Measurements from ENCODE around the gene ATP2B1. TPM values are rescaled to one million over a fixed set of nuclear protein-coding genes. Genes with fewer than 3 reads are reported as not detected.

Gene ATP2B1
- total and polyA plus RNA-seq, 4 donors, result 8.5 to 120 (median 24.5) TPM

- no peaks in the 10 kb centered on the region for H3K27me3 ChIP-seq (ENCODE audit: control insufficient read depth in 3 of 3, insufficient read depth in 3 of 3, low read length in 2 of 3)
- no peak overlapping the region for H3K4me3 ChIP-seq
- peak; percentile 86 for TF ChIP-seq CTCF (IDR thresholded peaks at IDR 0.05; ENCODE audit: control extremely low read depth, extremely low read depth)
- 14 to 17% methylated on average over 6 of the region's 6 CpGs for WGBS, 2 donors
- H3K9me3 ChIP-seq (ENCODE audit: control insufficient read depth in 4 of 4, insufficient read depth in 3 of 4, low read length in 3 of 4), result no peaks in the 10 kb centered on the region
- no peak overlapping the region for H3K9ac ChIP-seq (ENCODE audit: insufficient read depth in 1 of 2, low read length in 2 of 2)
- H3K27ac ChIP-seq (ENCODE audit: low read depth in 1 of 2, low read length in 1 of 2), result no peak overlapping the region
- peak; percentile 81 to 95 (median 92) for DNase-seq
- peaks cover 0 to 1% (median 0%) of the 10 kb centered on the region in 4 donors for H3K36me3 ChIP-seq (ENCODE audit: control insufficient read depth in 4 of 4, insufficient read depth in 4 of 4, low read length in 4 of 4)
- ATAC-seq (ENCODE audit: insufficient read depth, low FRiP score), result peak; percentile 81
- peaks cover 0 to 17% (median 4%) of the 10 kb centered on the region in 5 donors for H3K4me1 ChIP-seq (ENCODE audit: control insufficient read depth in 5 of 5, insufficient read depth in 5 of 5, low read length in 5 of 5)
Measured at GRCh38 chr12:89542912-89543592, 165.6 kb downstream of the ATP2B1 start.

GRCh38 chr12:89542236-89542635 is 166.4 kb downstream of the ATP2B1 start:
- DNase-seq, result no peak
- ATAC-seq (ENCODE audit: insufficient read depth, low FRiP score), result no peak
- 96 to 99% methylated on average over 2 of the region's 2 CpGs for WGBS, 2 donors

GRCh38 chr12:89540586-89540985 is 168.1 kb downstream of the ATP2B1 start:
- H3K27ac ChIP-seq (ENCODE audit: low read depth in 1 of 2, low read length in 1 of 2), result no peak overlapping the region
- H3K27me3 ChIP-seq (ENCODE audit: control insufficient read depth in 3 of 3, insufficient read depth in 3 of 3, low read length in 2 of 3), result no peaks in the 10 kb centered on the region
- no peaks in the 10 kb centered on the region for H3K9me3 ChIP-seq (ENCODE audit: control insufficient read depth in 4 of 4, insufficient read depth in 3 of 4, low read length in 3 of 4)
- no peak overlapping the region for H3K9ac ChIP-seq (ENCODE audit: insufficient read depth in 1 of 2, low read length in 2 of 2)
- DNase-seq (no peak), ATAC-seq (ENCODE audit: insufficient read depth, low FRiP score) (no peak)
- 57 to 80% methylated on average over 3 of the region's 3 CpGs for WGBS, 2 donors
- TF ChIP-seq CTCF (IDR thresholded peaks at IDR 0.05; ENCODE audit: control extremely low read depth, extremely low read depth), result no peak
- peaks cover 0 to 1% (median 0%) of the 10 kb centered on the region in 4 donors for H3K36me3 ChIP-seq (ENCODE audit: control insufficient read depth in 4 of 4, insufficient read depth in 4 of 4, low read length in 4 of 4)
- peaks cover 0 to 17% (median 4%) of the 10 kb centered on the region in 5 donors for H3K4me1 ChIP-seq (ENCODE audit: control insufficient read depth in 5 of 5, insufficient read depth in 5 of 5, low read length in 5 of 5)
- no peak overlapping the region for H3K4me3 ChIP-seq

More at GRCh38 chr12:89542236-89542635, 166.4 kb downstream of the ATP2B1 start:
- Histone ChIP-seq H3K36me3 (ENCODE audit: control insufficient read depth in 4 of 4, insufficient read depth in 4 of 4, low read length in 4 of 4) (peaks cover 0 to 1% (median 0%) of the 10 kb centered on the region in 4 donors), H3K27ac (ENCODE audit: low read depth in 1 of 2, low read length in 1 of 2) (no peak overlapping the region), H3K4me3 (no peak overlapping the region), H3K4me1 (ENCODE audit: control insufficient read depth in 5 of 5, insufficient read depth in 5 of 5, low read length in 5 of 5) (peaks cover 0 to 17% (median 4%) of the 10 kb centered on the region in 5 donors), H3K27me3 (ENCODE audit: control insufficient read depth in 3 of 3, insufficient read depth in 3 of 3, low read length in 2 of 3) (no peaks in the 10 kb centered on the region), H3K9me3 (ENCODE audit: control insufficient read depth in 4 of 4, insufficient read depth in 3 of 4, low read length in 3 of 4) (no peaks in the 10 kb centered on the region), H3K9ac (ENCODE audit: insufficient read depth in 1 of 2, low read length in 2 of 2) (no peak overlapping the region)
- TF ChIP-seq CTCF (IDR thresholded peaks at IDR 0.05; ENCODE audit: control extremely low read depth, extremely low read depth), result no peak

Measured in lung (tissue), 12 donors.